K562 (cell line): ENCODE measurements around the gene ACCSL. TPM values are rescaled to one million over a fixed set of nuclear protein-coding genes. Genes with fewer than 3 reads are reported as not detected.

Source experiments
- ATAC-seq: fragments of 200-7000 bp; cut with Tn5 transposase; 3 replicates; pipeline ENCODE4 v1.9.1; 2020; ENCODE audit warnings: moderate library complexity
- BruUV-seq: library from RNA; stranded (reverse); fragments of 400-500 nt; replicated peaks from 2 replicates; lab custom pipeline; 2021; lab: Mats Ljungman, UMichigan
- CTCF ChIA-PET: fragments of 300-600 bp; formaldehyde crosslinking; extraction: SDS; loops from one replicate; lab custom pipeline; 2021; ENCODE audit warnings: low intra/inter-chr PET ratio; lab: Yijun Ruan, JAX
- POLR2A ChIA-PET: fragments of 300-600, 350-650 bp; sonication (Branson Sonifier 250); formaldehyde crosslinking; extraction: SDS; loops from one replicate; lab custom pipeline; 2021; ENCODE audit warnings: antibody characterized with exemption, inconsistent platforms; lab: Yijun Ruan, JAX
- DNase-seq, 4 experiments: peaks; one replicate each; pipeline versions ENCODE4 v3.0.0 to v3.0.0-alpha.2; 2011 to 2018; ENCODE audit warnings: low spot score in 3 of 4, mixed read lengths in 3 of 4; ENCODE audit errors: extremely low read depth in 1 of 4
- FAIRE-seq: peaks from 2 replicates; lab custom pipeline; 2011; peaks lifted over from hg19 to GRCh38; lab: Jason Lieb, UNC
- H2AFZ ChIP-seq: 2 replicates; pipeline ENCODE4 v1.6.0; 2011; ENCODE audit warnings: low read depth, low read length, control low read depth, inconsistent platforms
- H3K27ac ChIP-seq: fragments of 200-600 bp; 3 replicates; pipeline ENCODE4 v1.8.0; 2011; ENCODE audit warnings: low read depth, mild to moderate bottlenecking, control low read depth, inconsistent platforms, low read length, moderate library complexity, mixed read lengths; ENCODE audit errors: extremely low read depth
- H3K27me3 ChIP-seq, 2 experiments: fragments of 300-600 bp in 1 of 2; 2 replicates in 1 of 2; 3 replicates in 1 of 2; pipeline versions ENCODE4 v1.6.0 to v1.8.0; 2011; ENCODE audit warnings: inconsistent platforms in 2 of 2, low read length in 2 of 2, mild to moderate bottlenecking in 1 of 2, mixed read lengths in 1 of 2, moderate library complexity in 1 of 2; ENCODE audit not compliant: control insufficient read depth in 2 of 2, insufficient read depth in 2 of 2
- H3K36me3 ChIP-seq: fragments of 300-600 bp; 3 replicates; pipeline ENCODE4 v1.8.0; 2011; ENCODE audit warnings: mild to moderate bottlenecking, low read length, inconsistent platforms; ENCODE audit not compliant: control insufficient read depth, insufficient read depth
- H3K4me1 ChIP-seq, 2 experiments: fragments of 200-600 bp in 1 of 2; replicated peaks in 1 of 2; 2 replicates in 1 of 2; 3 replicates in 1 of 2; pipeline versions ENCODE4 v1.5.1 to v1.8.0; 2011; ENCODE audit warnings: inconsistent platforms in 2 of 2, low read length in 2 of 2, mild to moderate bottlenecking in 1 of 2, mixed read lengths in 1 of 2, moderate library complexity in 1 of 2; ENCODE audit not compliant: control insufficient read depth in 2 of 2, insufficient read depth in 2 of 2
- H3K4me2 ChIP-seq: 2 replicates; pipeline ENCODE4 v1.6.1; 2011; ENCODE audit warnings: low read length, control low read depth, inconsistent platforms, mixed read lengths; ENCODE audit not compliant: insufficient read depth
- H3K4me3 ChIP-seq: fragments of 200-600 bp; sonication (generic), shearing (Covaris generic); 2 replicates; pipeline ENCODE4 v1.5.1; 2016; ENCODE audit warnings: control low read depth, inconsistent platforms
- H3K79me2 ChIP-seq: fragments of 200-600 bp; 3 replicates; pipeline ENCODE4 v1.8.0; 2011; ENCODE audit warnings: low read length, inconsistent platforms; ENCODE audit not compliant: control insufficient read depth, insufficient read depth
- H3K9ac ChIP-seq, 2 experiments: 2 replicates each; pipeline versions ENCODE4 v1.6.0 to v1.6.1; 2011; ENCODE audit warnings: low read depth in 2 of 2, low read length in 2 of 2, control low read depth in 1 of 2, inconsistent platforms in 1 of 2, mild to moderate bottlenecking in 1 of 2, mixed read lengths in 1 of 2; ENCODE audit not compliant: insufficient read depth in 1 of 2
- H3K9me1 ChIP-seq: one replicate; pipeline ENCODE4 v1.6.0; 2011; ENCODE audit warnings: inconsistent platforms, mild to moderate bottlenecking, low read length, moderate library complexity; ENCODE audit not compliant: control insufficient read depth, insufficient read depth
- H3K9me3 ChIP-seq: replicated peaks from 2 replicates; pipeline ENCODE4 v1.5.1; 2011; ENCODE audit warnings: low read depth, low read length, inconsistent platforms; ENCODE audit not compliant: control insufficient read depth, insufficient read depth
- H4K20me1 ChIP-seq: replicated peaks from 2 replicates; pipeline ENCODE4 v1.6.1; 2011; ENCODE audit warnings: low read length, inconsistent platforms, mixed read lengths; ENCODE audit not compliant: control insufficient read depth, insufficient read depth
- POLR2H ChIP-seq: IDR thresholded peaks from 2 replicates; pipeline ENCODE4 v1.6.1; 2016; ENCODE audit warnings: missing genetic modification characterization, low read depth, mild to moderate bottlenecking, control low read depth, missing compliant biosample characterization, moderate library complexity
- ZNF592 ChIP-seq: fragments of 450-650 bp; IDR thresholded peaks from 2 replicates; pipeline ENCODE4 v1.6.1; 2017; ENCODE audit warnings: antibody characterized with exemption, mild to moderate bottlenecking
- ZSCAN29 ChIP-seq: fragments of 450-650 bp; IDR thresholded peaks from 2 replicates; pipeline ENCODE4 v1.6.1; 2017
- WGBS: fragments of 100-300 bp; shearing (Covaris generic); methylation state at CpG from one replicate; pipeline ENCODE4 v1.1.6; 2016; ENCODE audit warnings: low coverage, mixed read lengths; ENCODE audit not compliant: insufficient coverage; ENCODE audit errors: missing lambda C conversion rate; 5-methylcytosine and 5-hydroxymethylcytosine counted together
- in situ Hi-C: fragments of 300-500 bp; cut with MboI; formaldehyde crosslinking; loops from 4 replicates; pipeline ENCODE4 v1.15.0; 2018; ENCODE audit warnings: inconsistent platforms, mixed read lengths
- intact Hi-C: fragments of 100-400 bp; cut with micrococcal nuclease; formaldehyde crosslinking; loops from 2 replicates; pipeline ENCODE4 v1.14.2; 2022
- polyA plus RNA-seq, 8 experiments: library from polyadenylated mRNA; depleted of rRNA in 4 of 8; stranded (reverse) in 5 of 8; unstranded in 3 of 8; fragments of >200 nt; fragmentation: Nextera tagmentation in 2 of 8; fragmentation: Illumina TruSeq in 1 of 8; extraction: Ambion mirVana in 2 of 8; extraction: Trizol in 1 of 8; gene quantifications; 2 replicates each; pipeline versions ENCODE4 v1.2.1 to v1.2.3, GENCODE V29; 2011 to 2014; ENCODE audit warnings: inconsistent platforms in 1 of 8, missing spikeins in 1 of 8
- total RNA-seq, 7 experiments: library from RNA; depleted of rRNA in 6 of 7; stranded (reverse); fragments of >200 nt in 6 of 7; fragmentation: Illumina TruSeq in 2 of 7; extraction: Trizol in 2 of 7; gene quantifications; 2 replicates each; pipeline versions ENCODE4 v1.2.1 to v1.2.3, GENCODE V29; 2011 to 2021; ENCODE audit warnings: low replicate concordance in 1 of 7
- TF ChIP-seq, protein P1 (sequence below): IDR thresholded peaks from 2 replicates; pipeline ENCODE4 v1.6.1; 2014; ENCODE audit warnings: antibody characterized with exemption
- TF ChIP-seq, protein P2 (sequence below): fragments of 450-650 bp; IDR thresholded peaks from 2 replicates; pipeline ENCODE4 v1.6.1; 2016; ENCODE audit warnings: missing biosample characterization, missing genetic modification characterization

The ACCSL gene
- total and polyA plus RNA-seq, 9 of the 15 experiments (the other 6 are each of a cell fraction or from before 2014, with no cell fraction given) = not detected

GRCh38 chr11:44043157-44043556, 4.6 kb upstream of the ACCSL start:
- intact Hi-C loops = no loop called here
- in situ Hi-C loops = loop anchor here (5.0 kb wide), 1 partner anchor 146 kb away; no protein-coding TSS in a partner anchor
- H3K36me3 ChIP-seq = no peaks in the 10 kb centered on the region
- FAIRE-seq (no peak), ATAC-seq (no peak), DNase-seq (no peak)
- no peaks in the 10 kb centered on the region for H3K9me3 ChIP-seq
- H3K27ac ChIP-seq = no peak overlapping the region
- H3K4me3 ChIP-seq = no peak overlapping the region
- H3K79me2 ChIP-seq = no peaks in the 10 kb centered on the region
- 0% methylated on average over 2 of the region's 2 CpGs for WGBS
- ChIA-PET POLR2A (interaction anchor here (0.5 kb wide), 1 partner anchor 407 kb away, joined by 4 read pairs; no protein-coding TSS in a partner anchor), CTCF (no interaction called here)
- no peaks in the 10 kb centered on the region; a peak in 1 of 5 replicates for H3K4me1 ChIP-seq
- no peak overlapping the region for H3K9ac ChIP-seq
- H3K9me1 ChIP-seq = peaks cover 5% of the 10 kb centered on the region
- H2AFZ ChIP-seq = no peak overlapping the region
- no peak overlapping the region for H3K4me2 ChIP-seq
- no TSS peak for BruUV-seq
- H3K27me3 ChIP-seq = peaks cover 0 to 3% of the 10 kb centered on the region in 2 experiments; a peak in 2 of 5 replicates
- H4K20me1 ChIP-seq = no peaks in the 10 kb centered on the region
- no peak for TF ChIP-seq POLR2H (tag)
- no peak for TF ChIP-seq ZNF592
- TF ChIP-seq, protein P1, sequence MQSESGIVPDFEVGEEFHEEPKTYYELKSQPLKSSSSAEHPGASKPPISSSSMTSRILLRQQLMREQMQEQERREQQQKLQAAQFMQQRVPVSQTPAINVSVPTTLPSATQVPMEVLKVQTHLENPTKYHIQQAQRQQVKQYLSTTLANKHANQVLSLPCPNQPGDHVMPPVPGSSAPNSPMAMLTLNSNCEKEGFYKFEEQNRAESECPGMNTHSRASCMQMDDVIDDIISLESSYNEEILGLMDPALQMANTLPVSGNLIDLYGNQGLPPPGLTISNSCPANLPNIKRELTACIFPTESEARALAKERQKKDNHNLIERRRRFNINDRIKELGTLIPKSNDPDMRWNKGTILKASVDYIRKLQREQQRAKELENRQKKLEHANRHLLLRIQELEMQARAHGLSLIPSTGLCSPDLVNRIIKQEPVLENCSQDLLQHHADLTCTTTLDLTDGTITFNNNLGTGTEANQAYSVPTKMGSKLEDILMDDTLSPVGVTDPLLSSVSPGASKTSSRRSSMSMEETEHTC = no peak
- TF ChIP-seq, protein P2, sequence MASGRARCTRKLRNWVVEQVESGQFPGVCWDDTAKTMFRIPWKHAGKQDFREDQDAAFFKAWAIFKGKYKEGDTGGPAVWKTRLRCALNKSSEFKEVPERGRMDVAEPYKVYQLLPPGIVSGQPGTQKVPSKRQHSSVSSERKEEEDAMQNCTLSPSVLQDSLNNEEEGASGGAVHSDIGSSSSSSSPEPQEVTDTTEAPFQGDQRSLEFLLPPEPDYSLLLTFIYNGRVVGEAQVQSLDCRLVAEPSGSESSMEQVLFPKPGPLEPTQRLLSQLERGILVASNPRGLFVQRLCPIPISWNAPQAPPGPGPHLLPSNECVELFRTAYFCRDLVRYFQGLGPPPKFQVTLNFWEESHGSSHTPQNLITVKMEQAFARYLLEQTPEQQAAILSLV = no peak
- no peak for TF ChIP-seq ZSCAN29
